Measurements from ENCODE around the gene ARHGAP26.
A peak's percentile ranks its signal among the peaks of the same experiment; 100 is the strongest.

The ARHGAP26 gene

DNA sequence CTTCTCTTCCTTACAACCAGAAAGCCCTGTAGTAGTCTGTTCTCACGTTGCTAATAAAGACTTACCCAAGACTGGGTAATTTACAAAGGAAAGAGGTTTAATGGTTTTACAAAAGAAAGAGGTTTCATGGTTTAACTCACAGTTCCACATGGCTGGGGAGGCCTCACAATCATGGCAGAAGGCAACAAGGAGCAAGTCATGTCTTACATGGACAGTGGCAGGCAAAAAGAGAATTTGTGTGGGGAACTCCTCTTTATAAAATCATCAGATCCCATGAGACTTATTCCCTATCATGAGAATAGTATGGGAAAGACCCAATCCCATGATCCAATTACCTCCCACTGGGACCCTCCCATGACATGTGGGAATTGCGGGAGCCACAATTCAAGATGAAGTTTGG lies 468.4 kb downstream of the ARHGAP26 start:
- no peak for DNase-seq (ENCODE audit: low read depth, low spot score)

DNA sequence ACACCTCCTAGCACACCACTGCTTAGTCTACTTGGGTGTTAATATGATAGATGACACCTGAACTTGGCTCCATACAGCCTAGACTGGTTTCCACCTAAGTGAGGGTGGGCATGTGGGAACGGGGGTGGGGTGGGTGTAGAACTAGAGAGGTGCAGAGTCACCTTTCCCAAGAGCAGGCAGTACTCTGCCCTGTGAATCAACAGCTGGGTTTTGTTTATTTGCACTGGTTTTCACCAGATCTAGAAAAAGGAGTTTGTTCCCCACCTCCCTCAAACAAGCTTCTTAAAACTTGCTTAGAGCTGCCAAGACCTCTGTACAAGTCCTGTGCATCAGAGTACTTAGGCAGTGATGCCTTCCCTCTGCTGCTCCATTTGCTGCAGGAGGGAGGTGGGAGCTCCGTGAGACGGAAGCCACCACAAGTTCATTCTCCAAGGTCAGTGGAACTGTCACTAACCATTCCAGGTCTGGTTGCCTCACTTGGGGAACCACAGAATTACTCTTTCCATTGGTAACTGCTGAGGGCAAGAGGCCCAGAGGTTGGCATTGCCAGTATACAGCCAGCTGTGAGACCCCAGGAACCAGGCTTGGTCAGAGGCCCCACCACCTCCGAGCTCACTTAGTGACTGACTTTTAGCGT lies 469.8 kb downstream of the ARHGAP26 start:
- no peak for DNase-seq (ENCODE audit: low read depth, low spot score)

DNA sequence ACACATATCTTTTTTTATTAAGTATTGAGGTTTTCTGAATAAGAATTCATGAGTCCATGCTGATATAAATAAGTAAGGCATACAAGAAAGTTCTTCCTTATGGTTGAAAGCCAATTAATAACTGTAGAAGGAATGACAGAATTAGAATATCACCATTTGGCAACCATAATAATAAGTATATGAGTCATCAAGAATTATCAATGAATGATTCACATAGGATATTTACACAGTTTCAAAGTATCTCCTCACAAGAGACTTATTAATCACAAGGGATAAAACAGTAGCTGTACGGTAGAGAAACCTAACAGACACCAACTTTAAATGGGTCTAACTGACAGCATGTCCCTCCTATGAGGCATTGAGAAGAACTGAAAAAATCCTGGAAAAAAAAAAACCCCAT lies 471.7 kb downstream of the ARHGAP26 start:
- no peak for DNase-seq (ENCODE audit: low read depth, low spot score)

DNA sequence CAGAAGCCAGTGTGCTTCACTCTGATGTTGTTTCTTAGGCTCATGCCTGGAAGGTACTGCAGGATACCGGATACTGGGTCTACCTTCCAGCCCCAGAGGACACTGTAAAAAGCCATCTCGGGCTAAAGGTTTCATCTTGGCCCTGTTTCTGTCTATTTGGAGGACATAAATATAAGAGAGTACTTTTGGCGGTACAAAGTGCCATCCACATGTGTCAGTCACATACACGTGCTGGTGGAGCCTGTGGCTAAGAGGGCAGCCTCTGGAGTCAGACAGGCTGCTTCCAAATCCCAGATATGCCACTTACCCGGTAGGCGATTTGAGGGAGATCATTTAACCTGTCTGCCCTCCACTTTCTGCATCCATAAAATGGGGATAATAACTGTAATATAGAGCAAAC lies 472.9 kb downstream of the ARHGAP26 start:
- no peak for DNase-seq (ENCODE audit: low read depth, low spot score)

DNA sequence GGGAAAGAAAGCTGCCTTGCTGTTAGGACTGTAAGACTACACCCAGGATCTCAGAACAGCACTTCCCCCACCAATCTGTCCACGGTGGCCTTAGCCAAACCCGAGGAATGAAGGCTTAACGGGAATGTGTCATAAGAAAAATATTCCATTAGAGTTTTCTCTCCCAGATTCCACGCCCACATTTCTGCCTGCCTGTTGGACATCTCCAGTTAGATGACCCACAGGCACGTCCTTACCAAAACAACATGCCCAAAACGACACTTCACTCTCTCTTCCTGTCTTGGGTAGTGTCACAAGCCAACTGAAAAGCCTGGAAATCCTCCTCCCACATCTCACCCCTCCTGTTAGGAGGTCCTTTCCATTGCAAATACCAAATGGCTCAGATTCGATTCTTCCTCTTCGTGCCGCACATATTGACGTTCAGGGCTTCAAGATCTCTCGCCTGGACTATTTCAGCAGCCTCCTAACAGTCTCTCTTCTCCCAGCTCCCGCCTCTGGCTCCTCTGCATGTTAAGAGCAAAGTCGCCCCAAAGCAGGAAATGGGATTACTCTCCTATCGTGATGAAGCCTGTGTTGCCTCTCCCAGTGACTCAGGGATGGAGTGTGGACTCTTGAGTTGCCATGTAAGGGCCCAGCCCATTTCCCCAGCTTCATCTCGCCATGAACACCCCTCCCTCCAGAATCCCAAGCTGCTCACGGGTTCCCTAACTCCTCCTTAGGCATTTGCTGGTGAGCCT lies 474.0 kb downstream of the ARHGAP26 start:
- DNase-seq (ENCODE audit: low read depth, low spot score): peak; percentile 84

DNA sequence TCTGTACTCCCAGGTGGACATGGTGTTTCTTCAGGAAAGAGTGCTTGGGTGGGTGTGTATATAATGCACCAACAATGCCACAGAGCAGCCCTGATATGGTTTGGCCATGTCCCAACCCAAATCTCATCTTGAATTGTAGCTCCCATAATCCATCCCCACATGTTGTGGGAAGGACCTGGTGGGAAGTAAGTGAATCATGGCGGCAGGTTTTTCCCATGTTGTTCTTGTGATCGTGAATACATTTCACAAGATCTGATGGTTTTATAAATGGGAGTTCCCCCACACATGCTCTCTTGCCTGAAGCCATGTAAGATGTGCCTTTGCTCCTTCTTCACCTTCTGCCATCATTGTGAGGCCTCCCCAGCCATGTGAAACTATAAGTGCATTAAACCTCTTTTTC lies 474.8 kb downstream of the ARHGAP26 start:
- no peak for DNase-seq (ENCODE audit: low read depth, low spot score)

DNA sequence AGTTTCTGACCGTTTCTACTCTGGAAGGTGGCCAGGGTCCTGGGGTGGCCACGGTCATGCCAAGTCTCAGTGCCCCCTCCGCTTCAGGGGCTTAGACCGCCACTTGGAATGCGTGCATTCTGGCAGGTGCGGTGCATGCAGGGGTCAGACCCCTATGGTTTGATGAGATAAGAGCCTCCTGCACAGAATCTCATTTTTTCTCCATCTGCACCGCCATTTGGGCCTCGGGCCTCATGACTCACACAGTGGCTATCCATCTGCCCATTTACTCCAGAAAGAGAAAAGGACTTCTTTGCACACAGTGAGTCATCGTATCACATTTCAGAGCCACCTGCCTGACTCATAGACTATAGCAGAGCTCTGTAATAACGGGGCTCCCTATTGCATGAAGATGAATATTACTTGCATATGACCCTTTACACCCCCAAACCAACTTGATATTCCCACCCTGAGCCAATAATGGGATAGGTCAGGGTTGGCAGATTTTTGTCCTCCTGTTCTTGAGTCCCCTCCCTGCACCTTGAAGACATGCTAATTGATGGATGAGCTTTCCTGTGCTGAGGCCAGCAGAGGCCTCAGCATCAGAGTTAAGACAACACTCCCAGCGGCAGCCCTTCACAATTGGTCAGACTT lies 475.9 kb downstream of the ARHGAP26 start:
- DNase-seq (ENCODE audit: low read depth, low spot score): peak; percentile 46

DNA sequence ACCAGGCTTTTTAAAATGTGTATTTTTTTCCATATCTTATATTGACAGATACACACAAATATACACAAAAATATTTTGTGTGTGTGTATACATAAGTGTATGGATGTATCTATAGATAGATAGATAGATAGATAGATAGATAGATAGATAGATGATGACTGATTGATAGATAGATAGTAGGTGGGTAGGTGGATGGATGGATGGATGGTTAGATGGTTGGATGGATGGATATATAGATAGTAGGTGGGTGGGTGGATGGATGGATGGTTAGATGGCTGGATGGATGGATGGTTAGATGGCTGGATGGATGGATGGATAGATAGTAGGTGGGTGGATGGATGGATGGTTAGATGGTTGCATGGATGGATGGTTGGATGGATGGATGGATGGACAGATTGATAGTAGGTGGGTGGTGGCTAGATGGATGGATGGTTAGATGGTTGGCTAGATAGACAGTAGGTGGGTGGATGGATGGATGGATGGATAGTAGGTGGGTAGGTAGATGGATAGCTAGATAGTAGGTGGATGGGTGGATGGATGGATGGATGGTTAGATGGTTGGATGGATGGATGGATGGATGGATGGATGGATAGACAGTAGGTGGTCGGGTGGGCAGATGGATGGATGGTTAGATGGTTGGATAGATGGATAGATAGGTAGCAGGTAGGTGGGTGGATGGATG lies 477.1 kb downstream of the ARHGAP26 start:
- no peak for DNase-seq (ENCODE audit: low read depth, low spot score)

DNA sequence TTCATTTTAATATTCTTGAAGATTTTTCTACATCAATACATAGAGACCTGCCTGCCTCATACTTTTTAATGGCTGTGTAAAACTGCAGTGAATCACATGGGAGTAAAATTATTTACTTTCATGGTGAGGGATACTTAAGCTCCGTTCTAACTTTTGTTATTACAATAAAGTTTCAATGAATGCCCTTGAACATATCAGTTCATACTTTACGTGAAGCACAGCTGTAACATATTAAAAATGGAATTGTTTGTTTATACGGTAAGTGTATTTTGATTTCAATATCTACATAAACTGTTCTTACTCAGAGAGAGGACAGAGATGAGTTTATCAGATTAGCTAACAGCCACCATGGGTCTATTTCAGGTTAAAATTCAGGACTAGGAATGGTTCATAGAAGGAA lies 478.2 kb downstream of the ARHGAP26 start:
- DNase-seq (ENCODE audit: low read depth, low spot score): no peak

DNA sequence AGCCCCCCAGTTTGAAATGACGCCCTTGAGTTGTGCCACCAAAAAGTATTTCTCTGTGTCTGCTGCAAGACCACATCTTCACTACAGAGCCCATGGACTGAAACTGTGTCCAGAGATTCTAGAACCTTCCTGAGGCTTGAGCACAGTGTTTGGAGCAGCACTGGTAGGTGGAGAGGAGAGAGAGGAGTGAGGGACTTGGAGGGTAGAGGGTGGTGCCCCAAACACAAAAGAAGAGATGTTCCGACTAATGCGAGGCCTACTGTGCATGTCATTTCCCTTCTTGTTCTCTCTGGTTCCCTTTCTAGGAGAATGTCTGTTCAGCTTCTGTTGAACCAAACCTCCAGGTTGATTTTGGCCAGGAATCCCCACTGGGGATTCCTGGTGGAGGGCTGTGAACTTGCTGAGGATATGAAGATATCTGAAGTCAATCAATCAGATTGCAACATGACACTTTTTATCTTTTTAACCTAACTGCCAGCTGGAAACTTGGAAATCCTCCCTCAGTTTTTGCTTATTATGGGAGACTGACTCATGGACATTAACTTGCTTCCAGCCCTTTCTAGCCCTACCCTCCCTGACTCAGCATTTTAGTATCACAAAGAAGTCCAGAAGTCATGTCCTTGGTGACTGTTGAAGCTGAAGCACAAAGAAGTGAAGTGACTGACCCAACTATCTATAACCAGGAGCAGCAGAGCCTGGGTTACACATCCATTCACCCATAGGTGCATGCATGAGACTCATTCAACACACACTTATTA lies 478.8 kb downstream of the ARHGAP26 start:
- DNase-seq (ENCODE audit: low read depth, low spot score): no peak

DNA sequence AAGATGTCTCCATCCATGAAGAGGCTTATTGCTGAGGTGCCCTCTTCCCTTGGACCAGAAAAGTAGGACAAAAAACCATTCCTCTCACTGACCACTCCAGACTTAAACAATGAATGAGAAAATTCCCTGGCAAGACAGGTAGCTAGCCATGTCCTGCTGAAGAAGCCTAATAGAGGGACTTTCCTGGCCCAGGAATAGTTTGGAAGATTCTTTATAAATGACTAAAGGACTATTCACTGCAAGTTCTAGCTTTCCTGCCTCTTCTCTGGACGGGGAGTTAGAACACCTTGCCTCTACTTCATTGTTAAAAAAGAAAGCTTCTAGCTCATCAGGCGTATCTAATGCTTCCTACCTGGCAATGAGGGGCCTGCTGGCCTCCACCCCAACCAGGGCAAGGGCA lies 479.7 kb downstream of the ARHGAP26 start:
- DNase-seq (ENCODE audit: low read depth, low spot score): no peak

DNA sequence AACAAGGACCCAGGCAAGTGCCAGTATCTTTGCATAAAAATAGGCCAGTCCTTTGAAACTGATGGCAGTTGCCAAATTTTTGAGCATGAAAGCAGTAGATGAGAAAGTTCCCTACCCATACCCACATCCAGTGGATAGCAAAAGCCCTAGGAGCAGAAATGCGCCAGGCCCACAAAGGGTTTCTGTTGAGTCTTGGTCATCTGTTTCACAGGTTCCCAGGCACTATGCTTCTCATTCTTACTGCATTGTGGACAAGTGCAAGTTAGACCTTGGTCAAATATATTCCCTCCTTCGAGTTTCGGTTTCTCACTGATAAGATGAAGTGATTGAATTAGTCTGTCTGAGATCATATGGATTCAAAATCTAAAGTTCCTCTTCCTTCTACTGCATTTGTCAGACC lies 481.0 kb downstream of the ARHGAP26 start:
- no peak for DNase-seq (ENCODE audit: low read depth, low spot score)

DNA sequence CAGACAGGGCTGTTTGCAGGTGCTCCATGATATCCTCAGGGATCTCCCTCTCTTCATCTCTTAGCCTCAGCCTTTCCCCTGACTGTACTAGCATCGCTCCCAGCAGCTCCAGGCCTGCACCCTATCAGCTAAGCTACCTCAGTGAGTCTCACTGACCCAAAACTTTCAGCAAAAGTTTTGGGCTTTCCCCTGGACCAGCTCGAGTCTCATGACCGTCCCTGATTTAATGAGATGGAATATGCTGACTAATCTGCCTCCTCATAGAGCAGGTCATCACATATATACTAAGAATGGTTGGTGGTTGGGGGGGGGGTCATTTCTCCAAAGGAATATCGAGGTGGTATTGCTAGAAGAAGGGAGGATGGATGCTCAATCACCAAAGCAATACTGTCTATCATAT lies 481.8 kb downstream of the ARHGAP26 start:
- no peak for DNase-seq (ENCODE audit: low read depth, low spot score)

DNA sequence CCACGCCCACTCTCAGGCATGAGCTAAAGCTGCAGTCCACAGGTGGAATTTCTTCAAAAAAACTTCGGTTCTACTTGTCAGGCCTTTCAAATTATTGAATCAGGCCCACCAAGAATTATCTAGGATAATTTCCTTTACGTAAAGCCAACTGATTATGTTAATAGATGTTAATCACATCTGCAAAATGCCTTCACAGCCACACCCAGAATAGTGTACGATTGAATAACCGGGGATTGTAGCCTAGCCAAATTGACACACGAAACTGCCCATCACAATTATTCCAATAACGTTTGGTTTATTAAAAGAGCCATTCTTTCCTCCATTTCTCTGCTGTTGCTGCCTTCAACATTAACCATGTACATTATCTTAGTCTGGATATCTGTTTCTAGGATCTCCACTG lies 484.6 kb downstream of the ARHGAP26 start:
- DNase-seq (ENCODE audit: low read depth, low spot score): no peak

DNA sequence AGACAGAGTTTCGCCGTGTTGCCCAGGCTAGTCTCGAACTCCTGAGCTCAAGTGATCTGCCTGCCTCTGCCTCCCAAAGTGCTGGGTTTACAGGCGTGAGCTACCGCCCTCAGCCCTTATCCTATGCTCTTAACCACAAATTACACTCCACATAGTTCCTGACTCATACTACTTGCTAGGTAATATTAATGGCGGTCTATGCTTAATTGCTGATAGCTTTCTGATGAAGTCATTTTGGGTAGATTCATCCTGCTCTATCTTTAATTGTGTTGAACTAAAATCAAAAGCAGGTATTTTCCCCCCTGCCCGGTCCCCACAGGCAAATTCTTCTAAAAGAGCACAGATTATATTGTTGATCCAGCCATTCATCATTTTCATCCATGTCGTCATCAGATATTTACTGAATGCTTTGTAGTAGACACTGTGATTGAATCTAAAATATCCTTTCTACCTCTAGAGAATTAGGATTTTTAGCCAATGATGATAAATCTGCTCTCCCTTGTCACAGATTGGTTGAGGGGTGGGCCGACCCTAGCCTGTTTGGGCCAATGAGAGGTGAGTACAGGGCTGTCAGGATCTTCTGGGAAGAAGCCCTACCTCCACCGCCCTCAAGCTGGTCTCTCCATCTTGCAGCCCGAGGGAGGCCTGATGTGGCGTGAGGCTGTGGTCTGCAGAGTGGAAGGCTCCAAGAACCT lies 488.5 kb downstream of the ARHGAP26 start:
- DNase-seq (ENCODE audit: low read depth, low spot score): no peak

DNA sequence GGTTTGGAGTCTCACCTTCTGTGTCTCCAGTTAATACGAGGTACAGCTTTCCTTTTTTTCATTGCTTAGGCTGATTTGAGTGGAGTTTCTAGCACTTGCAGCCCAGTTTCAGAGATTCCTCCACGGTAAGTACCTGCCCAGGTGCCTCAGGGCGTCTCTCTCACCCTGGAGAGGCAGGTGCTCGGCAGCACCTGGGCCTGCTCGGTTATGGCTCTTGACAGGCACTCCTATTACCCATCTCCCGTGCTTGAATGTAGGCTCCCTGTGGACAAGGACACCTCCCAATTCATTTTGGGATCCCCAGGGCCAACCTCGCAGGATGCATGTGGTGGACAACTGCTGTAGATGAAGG lies 489.1 kb downstream of the ARHGAP26 start:
- DNase-seq (ENCODE audit: low read depth, low spot score): no peak

DNA sequence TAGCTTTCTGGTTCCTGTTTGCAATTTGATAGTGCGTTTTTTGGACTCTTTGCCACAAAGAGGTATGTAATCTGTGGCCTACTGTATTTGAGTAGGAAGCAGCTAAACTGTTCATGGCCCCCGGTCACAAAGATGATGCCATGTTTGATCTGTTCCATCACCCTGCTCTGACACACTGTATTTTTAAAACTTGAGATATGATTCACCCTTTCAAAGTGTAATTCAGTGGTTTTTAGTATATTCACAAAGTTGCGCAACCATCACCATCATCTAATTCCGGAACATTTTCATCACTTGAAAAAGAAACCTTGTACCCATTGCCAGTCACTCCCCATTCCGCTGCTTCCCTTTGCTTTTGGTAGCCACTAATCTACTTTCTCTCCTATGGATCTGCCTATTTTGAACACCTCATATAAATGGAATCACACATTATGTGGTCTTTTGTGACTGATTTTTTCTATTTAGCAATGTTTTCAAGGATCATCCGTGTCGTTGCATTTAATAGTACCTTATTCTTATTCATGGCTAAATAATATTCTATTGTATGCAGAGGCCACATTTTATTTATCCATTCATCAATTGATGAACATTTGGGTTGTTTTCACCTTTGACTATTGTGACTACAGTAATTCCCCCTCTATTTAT lies 491.7 kb downstream of the ARHGAP26 start:
- DNase-seq (ENCODE audit: low read depth, low spot score): no peak

DNA sequence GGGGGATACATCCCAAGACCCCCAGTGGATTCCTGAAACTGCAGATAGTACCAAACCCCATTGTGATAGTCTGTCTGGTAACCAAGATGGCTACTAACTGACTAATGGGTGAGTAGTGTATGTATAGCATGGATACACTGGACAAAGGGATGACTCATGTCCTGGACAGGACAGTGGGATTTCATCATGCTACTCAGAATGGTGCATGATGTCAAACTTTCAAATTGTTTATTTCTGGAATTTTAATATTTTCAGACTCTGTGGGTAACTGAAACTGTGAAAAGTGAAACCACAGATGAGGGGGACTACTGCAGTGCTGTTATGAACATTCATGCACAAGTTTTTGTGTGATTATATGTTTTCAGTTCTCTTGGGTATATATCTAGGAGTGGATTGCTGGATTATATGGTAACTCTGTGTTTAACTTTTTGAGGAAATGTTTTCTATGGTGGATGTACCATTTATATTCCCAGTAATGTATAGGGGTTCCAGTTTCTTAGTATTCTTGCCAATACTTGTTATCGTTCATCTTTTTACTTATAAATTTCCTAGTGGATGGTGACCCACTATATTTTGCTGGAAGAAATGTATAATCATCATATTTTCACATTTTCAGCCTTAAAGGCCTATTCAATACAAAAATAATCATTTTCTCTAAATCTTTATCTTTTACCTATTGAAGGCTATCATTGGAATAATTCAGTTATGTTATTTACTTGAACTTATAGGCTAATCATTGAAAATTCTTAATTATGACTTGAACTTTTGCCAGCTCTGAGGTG lies 492.4 kb downstream of the ARHGAP26 start:
- DNase-seq (ENCODE audit: low read depth, low spot score): peak; percentile 44

DNA sequence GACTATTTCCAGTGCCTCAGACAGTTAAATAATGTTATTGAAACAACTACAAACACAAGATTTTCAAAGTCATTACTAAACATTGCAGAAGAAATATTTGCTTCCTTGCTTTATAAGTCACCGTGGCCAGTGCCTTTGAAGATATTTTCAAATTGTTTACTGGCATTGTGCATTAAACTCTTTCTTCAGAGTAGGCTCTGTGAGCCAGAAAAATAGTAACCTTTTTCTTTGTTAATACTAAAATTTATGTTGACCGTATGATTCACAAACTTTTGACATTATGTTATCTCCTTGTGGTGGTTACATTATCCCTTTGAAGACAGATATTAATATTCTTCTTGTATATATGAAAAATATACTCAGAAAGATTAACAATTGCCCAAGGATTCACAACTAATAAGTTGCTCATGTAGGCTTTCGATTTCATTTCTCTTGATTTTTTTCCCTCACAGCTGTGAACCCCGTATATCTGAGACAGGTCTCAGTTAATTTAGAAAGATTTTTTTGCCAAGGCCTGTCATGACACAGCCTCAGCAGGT lies 493.2 kb downstream of the ARHGAP26 start:
- no peak for DNase-seq (ENCODE audit: low read depth, low spot score)

DNA sequence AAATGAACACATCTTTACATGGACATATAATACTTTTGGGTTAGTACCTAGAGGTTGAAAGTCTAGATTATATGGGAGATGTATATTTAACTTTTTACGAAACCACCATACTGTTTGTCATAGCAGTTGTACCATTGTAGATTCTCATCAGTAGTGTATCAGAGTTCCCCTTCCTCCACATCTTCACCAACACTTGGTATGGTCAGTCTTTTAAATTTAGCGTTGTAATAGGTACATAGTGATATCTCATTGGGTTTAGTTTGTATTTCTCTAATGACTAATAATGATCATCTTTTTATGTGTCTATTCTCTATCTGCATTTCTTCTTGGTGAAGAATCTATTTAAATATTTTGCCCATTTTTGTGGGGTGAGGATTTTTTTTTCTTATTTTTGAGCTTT lies 495.8 kb downstream of the ARHGAP26 start:
- no peak for DNase-seq (ENCODE audit: low read depth, low spot score)
